Kidney (tissue), 14 donors: Measurements from ENCODE around the gene NRXN3. TPM values are rescaled to one million over a fixed set of nuclear protein-coding genes. Genes with fewer than 3 reads are reported as not detected.

Source experiments
- DNase-seq, 5 donors: peaks; one replicate each; pipeline ENCODE4 v3.0.0-alpha.2; 2013 to 2020
- FAIRE-seq: peaks from 2 replicates; lab custom pipeline; 2012; peaks lifted over from hg19 to GRCh38; lab: Jason Lieb, UNC
- H3K27ac ChIP-seq, 2 donors: one replicate each; pipeline ENCODE4 v1.7.0; 2013; ENCODE audit warnings: low read depth in 2 of 2, low read length in 2 of 2, inconsistent platforms in 1 of 2
- H3K27me3 ChIP-seq: one replicate; pipeline ENCODE4 v1.7.1; 2013; ENCODE audit warnings: low read length, inconsistent platforms; ENCODE audit not compliant: control insufficient read depth, insufficient read depth
- H3K36me3 ChIP-seq, 3 donors: one replicate each; pipeline versions ENCODE4 v1.7.0 to v1.7.1; 2013; ENCODE audit warnings: low read length in 3 of 3, control low read depth in 1 of 3, inconsistent platforms in 1 of 3; ENCODE audit not compliant: insufficient read depth in 3 of 3, control insufficient read depth in 2 of 3
- H3K4me1 ChIP-seq, 3 donors: one replicate each; pipeline versions ENCODE4 v1.7.0 to v1.7.1; 2013; ENCODE audit warnings: low read length in 3 of 3, inconsistent platforms in 1 of 3, low read depth in 1 of 3; ENCODE audit not compliant: control insufficient read depth in 2 of 3, insufficient read depth in 2 of 3
- H3K4me3 ChIP-seq, 3 donors: one replicate each; pipeline versions ENCODE4 v1.7.0 to v1.8.1; 2013; ENCODE audit warnings: low read length in 3 of 3, control low read depth in 1 of 3, inconsistent platforms in 1 of 3
- H3K9ac ChIP-seq, 3 donors: one replicate each; pipeline versions ENCODE4 v1.7.0 to v1.7.1; 2013; ENCODE audit warnings: low read length in 3 of 3, control low read depth in 1 of 3, inconsistent platforms in 1 of 3
- H3K9me3 ChIP-seq, 3 donors: one replicate each; pipeline versions ENCODE4 v1.7.0 to v1.7.1; 2013; ENCODE audit warnings: low read length in 3 of 3, control low read depth in 1 of 3, inconsistent platforms in 1 of 3; ENCODE audit not compliant: control insufficient read depth in 2 of 3, insufficient read depth in 1 of 3
- intact Hi-C: fragments of 100-400 bp; cut with DNase I; formaldehyde crosslinking; loops from one replicate; pipeline ENCODE4 v1.11.1; 2022
- polyA plus RNA-seq: library from polyadenylated mRNA; stranded (reverse); fragments of 350-450 nt; fragmentation: Illumina TruSeq; extraction: RNeasy Lipid Tissue Mini Kit (QIAGEN cat#74804); gene quantifications from one replicate; pipeline ENCODE4 v1.2.3, GENCODE V29; 2014; ENCODE audit warnings: low read depth, low replicate concordance; ENCODE audit not compliant: insufficient read depth
- total RNA-seq: library from RNA; stranded (reverse); fragmentation: NEBNext Ultra II Directional; extraction: Animal tissue kit (Norgen Biotek cat#: 25700); gene quantifications from one replicate; pipeline ENCODE4 v1.2.1, GENCODE V29; 2021
- TF ChIP-seq, protein P1 (sequence below): IDR thresholded peaks from 3 replicates; pipeline ENCODE4 v1.5.1; 2012; ENCODE audit warnings: mild to moderate bottlenecking, moderate library complexity, borderline replicate concordance; ENCODE audit not compliant: insufficient read depth; ENCODE audit errors: extremely low read depth
- donor health status: control.
- donor health status: control.
- donor health status: control.
- donor health status: control.
- donor health status: control.
- donor health status: DM: yes; HTN: yes; CAD: no.
- donor health status: Normal renal cell carcinoma (clear cell type).

Gene NRXN3
- total and polyA plus RNA-seq, 2 donors from 2014 or later = 1.5 to 2.4 TPM

DNA sequence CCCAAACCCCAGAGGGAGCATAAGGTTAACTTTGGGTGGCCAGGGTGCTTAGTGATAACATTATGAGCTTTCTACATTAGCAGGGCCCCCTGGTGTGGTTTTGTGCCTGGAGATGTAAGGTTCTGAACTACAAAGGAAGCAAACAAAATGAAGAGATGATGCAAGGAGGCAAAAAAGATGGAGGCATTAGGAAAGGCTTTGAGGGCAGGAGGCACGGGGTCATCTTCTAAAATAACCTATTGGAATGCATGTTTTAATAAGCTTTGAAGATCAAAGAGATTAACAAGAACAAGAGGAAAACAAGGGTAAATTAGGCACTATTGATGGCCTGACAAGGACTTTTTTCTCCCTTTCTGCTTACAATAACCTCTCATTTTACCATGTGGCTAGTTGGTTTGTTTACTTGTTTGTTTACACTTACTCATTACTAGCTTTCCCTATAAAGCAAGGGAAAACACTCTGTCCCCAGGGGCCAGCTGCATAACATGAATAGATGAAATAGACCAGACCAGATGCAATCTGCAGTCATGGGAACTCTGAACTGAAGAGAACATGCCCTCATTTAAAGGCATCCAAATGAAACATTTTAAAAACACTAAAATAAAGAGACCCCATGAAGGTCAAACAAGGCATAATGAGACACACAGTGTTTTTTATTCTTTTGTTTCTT, 1650.8 kb downstream of the NRXN3 start:
- TF ChIP-seq, protein P1, sequence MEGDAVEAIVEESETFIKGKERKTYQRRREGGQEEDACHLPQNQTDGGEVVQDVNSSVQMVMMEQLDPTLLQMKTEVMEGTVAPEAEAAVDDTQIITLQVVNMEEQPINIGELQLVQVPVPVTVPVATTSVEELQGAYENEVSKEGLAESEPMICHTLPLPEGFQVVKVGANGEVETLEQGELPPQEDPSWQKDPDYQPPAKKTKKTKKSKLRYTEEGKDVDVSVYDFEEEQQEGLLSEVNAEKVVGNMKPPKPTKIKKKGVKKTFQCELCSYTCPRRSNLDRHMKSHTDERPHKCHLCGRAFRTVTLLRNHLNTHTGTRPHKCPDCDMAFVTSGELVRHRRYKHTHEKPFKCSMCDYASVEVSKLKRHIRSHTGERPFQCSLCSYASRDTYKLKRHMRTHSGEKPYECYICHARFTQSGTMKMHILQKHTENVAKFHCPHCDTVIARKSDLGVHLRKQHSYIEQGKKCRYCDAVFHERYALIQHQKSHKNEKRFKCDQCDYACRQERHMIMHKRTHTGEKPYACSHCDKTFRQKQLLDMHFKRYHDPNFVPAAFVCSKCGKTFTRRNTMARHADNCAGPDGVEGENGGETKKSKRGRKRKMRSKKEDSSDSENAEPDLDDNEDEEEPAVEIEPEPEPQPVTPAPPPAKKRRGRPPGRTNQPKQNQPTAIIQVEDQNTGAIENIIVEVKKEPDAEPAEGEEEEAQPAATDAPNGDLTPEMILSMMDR = no peak
- H3K4me1 ChIP-seq = peaks cover 0 to 3% (median 0%) of the 10 kb centered on the region in 3 donors
- intact Hi-C loops = no loop called here
- no peaks in the 10 kb centered on the region for H3K27me3 ChIP-seq
- no peak overlapping the region for H3K9ac ChIP-seq
- no peaks in the 10 kb centered on the region for H3K36me3 ChIP-seq
- FAIRE-seq = no peak
- DNase-seq = no peak
- H3K27ac ChIP-seq = no peak overlapping the region
- H3K9me3 ChIP-seq = no peaks in the 10 kb centered on the region
- H3K4me3 ChIP-seq = no peak overlapping the region

DNA sequence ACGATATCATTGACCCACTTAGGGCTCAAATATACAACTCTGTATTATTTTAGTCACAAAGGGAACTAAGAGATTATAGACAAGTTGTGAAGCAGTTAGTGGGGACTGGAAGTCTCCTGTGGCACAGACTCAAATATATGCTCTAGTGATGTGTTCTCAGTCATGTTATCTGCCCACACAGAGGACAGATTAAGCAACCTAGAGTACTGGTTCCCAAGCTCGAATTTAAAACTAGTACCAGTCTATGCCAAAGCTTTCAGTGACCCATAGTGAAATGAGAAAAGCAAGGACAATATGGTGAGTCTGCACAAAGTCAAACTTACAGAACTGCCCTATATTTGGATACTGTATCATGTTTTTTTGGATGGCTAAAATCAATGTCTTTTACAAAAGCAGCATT, 1651.9 kb downstream of the NRXN3 start:
- no peaks in the 10 kb centered on the region for H3K9me3 ChIP-seq
- TF ChIP-seq, protein P1 = no peak
- no peak for DNase-seq
- no peak overlapping the region for H3K9ac ChIP-seq
- H3K36me3 ChIP-seq = no peaks in the 10 kb centered on the region
- intact Hi-C loops = no loop called here
- H3K4me3 ChIP-seq = no peak overlapping the region
- no peak overlapping the region for H3K27ac ChIP-seq
- H3K27me3 ChIP-seq = no peaks in the 10 kb centered on the region
- FAIRE-seq = no peak
- peaks cover 0 to 3% (median 0%) of the 10 kb centered on the region in 3 donors for H3K4me1 ChIP-seq

DNA sequence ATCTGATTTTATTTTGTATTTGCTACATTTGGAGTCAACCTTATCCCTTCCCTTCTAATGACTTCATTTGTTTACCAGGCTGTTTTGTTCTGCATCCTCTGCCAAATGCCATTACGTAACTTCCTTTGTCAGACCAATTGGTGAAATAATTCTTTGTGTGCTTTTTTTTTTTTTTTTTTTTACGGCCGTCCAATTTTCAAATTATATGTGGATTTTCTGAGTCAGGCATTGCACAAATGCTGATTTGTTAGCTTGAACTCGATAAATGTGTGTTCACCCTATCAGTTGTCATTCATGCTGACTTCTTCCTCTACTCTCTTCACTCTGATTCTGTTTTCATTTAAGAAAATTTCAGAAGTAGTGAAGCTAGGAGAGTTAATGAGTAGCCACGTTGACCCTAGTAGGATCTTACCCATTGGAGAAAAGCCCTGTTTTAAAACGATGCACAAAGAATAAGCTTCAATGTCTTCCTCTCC, 1654.9 kb downstream of the NRXN3 start:
- Histone ChIP-seq H3K9ac (no peak overlapping the region), H3K36me3 (no peaks in the 10 kb centered on the region), H3K4me1 (peaks cover 0 to 3% (median 0%) of the 10 kb centered on the region in 3 donors), H3K9me3 (no peaks in the 10 kb centered on the region), H3K4me3 (no peak overlapping the region), H3K27me3 (no peaks in the 10 kb centered on the region), H3K27ac (no peak overlapping the region)
- DNase-seq (peak in 1 of 5 donors; percentile 59), FAIRE-seq (peak; percentile 42)
- TF ChIP-seq, protein P1 = no peak
- intact Hi-C loops = no loop called here
